Effector memory CD4-positive, alpha-beta T cell (primary cell): ENCODE measurements around the gene SMPD2.
A peak's percentile ranks its signal among the peaks of the same experiment; 100 is the strongest.

Source experiments
- DNase-seq, 3 donors: peaks; one replicate each; pipeline ENCODE4 v3.0.0-alpha.2; 2020
- H3K27ac ChIP-seq: 2 replicates; pipeline ENCODE4 v1.7.0; 2013; ENCODE audit warnings: mild to moderate bottlenecking, low read length, moderate library complexity; ENCODE audit not compliant: insufficient read depth, poor library complexity, severe bottlenecking
- H3K27me3 ChIP-seq: replicated peaks from 2 replicates; pipeline ENCODE4 v1.7.0; 2013; ENCODE audit warnings: mild to moderate bottlenecking, low read length; ENCODE audit not compliant: insufficient read depth, control insufficient read depth, poor library complexity, severe bottlenecking
- H3K36me3 ChIP-seq: 2 replicates; pipeline ENCODE4 v1.7.0; 2013; ENCODE audit warnings: mild to moderate bottlenecking, low read length, moderate library complexity; ENCODE audit not compliant: control insufficient read depth, insufficient read depth
- H3K4me1 ChIP-seq: 2 replicates; pipeline ENCODE4 v1.7.0; 2013; ENCODE audit warnings: low read length, mild to moderate bottlenecking; ENCODE audit not compliant: control insufficient read depth, insufficient read depth, poor library complexity, severe bottlenecking
- H3K4me3 ChIP-seq: 2 replicates; pipeline ENCODE4 v1.7.0; 2013; ENCODE audit warnings: low read length, low read depth, mild to moderate bottlenecking; ENCODE audit not compliant: insufficient read depth, poor library complexity, severe bottlenecking
- H3K9me3 ChIP-seq: 2 replicates; pipeline ENCODE4 v1.7.0; 2013; ENCODE audit warnings: mild to moderate bottlenecking, low read length, moderate library complexity; ENCODE audit not compliant: control insufficient read depth

SMPD2 gene

DNA sequence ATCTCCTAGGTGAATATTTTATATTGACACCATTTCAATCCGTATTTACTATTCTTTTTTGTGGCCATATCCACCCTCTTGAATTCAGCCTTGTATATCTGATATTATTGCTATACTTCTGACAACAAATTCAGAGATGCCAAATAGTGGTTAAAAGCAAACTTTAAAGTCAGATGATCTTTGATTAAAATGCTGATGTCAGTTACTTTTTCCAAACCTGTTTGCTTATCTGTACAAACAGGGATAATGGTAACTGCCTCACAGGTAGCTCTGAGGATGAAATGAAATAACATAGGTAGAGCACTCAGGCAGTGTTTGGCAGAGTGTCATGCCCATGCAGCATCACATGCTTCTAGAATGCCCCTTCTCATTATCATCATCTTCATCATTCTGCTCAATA is 19.3 kb upstream of the SMPD2 start:
- no peak overlapping the region for H3K4me3 ChIP-seq
- no peaks in the 10 kb centered on the region for H3K4me1 ChIP-seq
- H3K36me3 ChIP-seq = no peaks in the 10 kb centered on the region
- no peaks in the 10 kb centered on the region for H3K27me3 ChIP-seq
- DNase-seq = no peak
- H3K27ac ChIP-seq = no peak overlapping the region
- H3K9me3 ChIP-seq = no peaks in the 10 kb centered on the region

DNA sequence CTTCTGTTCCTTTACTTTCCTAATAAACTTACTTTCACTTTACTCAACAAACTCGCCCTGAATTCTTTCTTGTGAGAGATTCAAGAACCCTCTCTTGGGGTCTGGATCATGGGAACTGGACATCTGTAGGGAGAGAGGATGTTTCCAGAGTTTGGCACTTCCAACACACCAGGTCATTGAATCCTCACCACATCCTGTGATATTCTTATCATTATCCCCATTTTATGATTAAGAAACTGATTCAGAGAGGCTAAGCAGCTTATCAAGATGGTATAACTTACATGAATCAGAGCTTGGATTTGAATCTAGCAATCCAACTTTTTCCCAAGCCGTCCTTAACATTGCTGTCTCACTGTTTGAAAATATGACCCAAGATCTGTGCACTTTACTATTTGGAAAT is 15.6 kb upstream of the SMPD2 start:
- no peak for DNase-seq
- H3K4me1 ChIP-seq = no peaks in the 10 kb centered on the region
- H3K4me3 ChIP-seq = no peak overlapping the region
- no peaks in the 10 kb centered on the region for H3K9me3 ChIP-seq
- H3K27ac ChIP-seq = no peak overlapping the region
- H3K36me3 ChIP-seq = no peaks in the 10 kb centered on the region
- no peaks in the 10 kb centered on the region for H3K27me3 ChIP-seq

DNA sequence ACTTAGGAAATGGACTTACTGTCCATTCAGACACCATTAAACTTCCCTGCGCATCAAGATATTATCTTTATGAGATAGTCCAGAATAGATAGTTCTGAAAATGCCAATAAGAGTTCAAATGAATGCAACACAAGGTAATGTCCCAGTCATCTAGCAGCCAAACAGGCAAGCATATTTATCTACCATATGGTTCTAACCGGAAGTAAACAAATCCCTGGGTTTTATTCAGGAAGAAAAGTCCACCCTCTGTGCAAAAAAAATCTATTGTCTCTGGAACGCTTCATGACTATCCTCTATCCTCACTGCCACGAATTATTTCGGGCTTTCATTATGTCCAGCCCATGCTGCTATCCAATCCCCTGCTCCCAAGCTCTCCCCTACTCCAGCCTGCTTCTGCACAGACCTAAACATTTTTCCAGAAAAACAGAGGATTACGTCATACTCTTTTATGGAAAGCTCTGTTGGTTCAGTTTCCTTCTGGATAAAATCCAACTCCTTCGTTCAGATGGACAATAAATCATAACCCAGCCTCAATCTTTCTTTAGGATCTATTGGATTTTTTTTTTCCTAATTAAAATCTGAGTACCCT is 11.5 kb upstream of the SMPD2 start:
- no peaks in the 10 kb centered on the region for H3K9me3 ChIP-seq
- no peak overlapping the region for H3K4me3 ChIP-seq
- H3K36me3 ChIP-seq = no peaks in the 10 kb centered on the region
- no peaks in the 10 kb centered on the region for H3K27me3 ChIP-seq
- DNase-seq = no peak
- no peaks in the 10 kb centered on the region for H3K4me1 ChIP-seq
- no peak overlapping the region for H3K27ac ChIP-seq

DNA sequence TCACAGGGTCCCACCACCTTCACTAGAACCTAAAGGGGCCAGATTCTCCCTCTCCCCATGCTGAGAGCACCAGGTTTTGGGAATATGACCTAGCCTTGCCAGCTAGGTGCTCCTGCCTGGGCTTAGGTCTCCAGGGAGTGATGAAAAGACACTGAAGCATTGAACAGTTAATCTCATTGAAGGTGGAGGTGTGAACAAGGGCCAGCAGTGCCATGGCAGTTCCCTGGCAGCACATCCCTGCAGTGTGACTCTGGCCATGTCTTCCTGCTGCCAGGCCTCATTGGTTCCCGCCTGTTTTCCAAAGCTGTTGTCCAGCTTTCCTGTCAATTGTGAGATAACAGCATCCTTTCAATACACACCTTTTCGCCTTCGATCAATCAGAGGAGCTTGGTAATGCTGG is 11.0 kb upstream of the SMPD2 start:
- H3K27ac ChIP-seq = no peak overlapping the region
- DNase-seq = no peak
- H3K9me3 ChIP-seq = no peaks in the 10 kb centered on the region
- no peaks in the 10 kb centered on the region for H3K4me1 ChIP-seq
- no peaks in the 10 kb centered on the region for H3K27me3 ChIP-seq
- no peak overlapping the region for H3K4me3 ChIP-seq
- no peaks in the 10 kb centered on the region for H3K36me3 ChIP-seq

DNA sequence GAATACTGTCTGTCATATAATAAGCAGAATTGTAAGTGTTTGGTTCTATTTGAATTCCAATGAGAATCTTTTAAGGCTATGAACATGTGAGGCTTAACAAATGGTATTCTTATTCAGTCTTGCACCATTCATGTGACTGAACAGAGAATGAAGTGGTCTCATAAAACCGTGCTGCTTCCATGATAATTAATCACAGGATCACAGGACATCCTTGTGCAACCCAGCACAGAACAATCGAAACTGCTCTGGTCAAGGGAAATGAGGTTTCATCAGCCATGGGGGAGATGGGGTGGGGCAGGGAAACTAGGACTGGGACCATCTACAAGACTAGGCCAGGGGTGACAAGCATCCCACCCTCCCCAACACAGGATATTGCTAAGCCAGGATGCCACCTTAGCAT is 6.1 kb upstream of the SMPD2 start:
- Histone ChIP-seq H3K4me3 (no peak overlapping the region), H3K9me3 (no peaks in the 10 kb centered on the region), H3K27ac (no peak overlapping the region), H3K36me3 (no peaks in the 10 kb centered on the region), H3K27me3 (no peaks in the 10 kb centered on the region), H3K4me1 (no peaks in the 10 kb centered on the region)
- DNase-seq = no peak

DNA sequence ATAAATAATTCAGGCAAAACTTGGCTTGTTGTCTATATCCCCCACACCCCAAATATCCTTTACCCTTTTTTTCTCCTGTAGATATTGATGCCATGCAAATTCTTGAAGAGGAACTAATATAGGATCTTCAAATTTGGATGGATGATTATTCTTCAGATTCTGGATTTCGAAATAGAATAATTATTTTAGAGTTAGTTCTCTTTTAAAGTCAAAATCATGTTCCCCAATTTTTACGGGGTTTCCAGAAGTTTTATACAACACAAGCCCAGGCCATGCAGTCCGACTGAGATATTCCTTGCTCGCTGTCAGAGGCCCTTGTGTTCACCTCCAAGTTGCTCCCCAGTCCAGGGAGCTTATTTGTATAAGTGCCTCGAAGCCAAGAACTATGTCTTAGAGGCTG is 4.5 kb upstream of the SMPD2 start:
- DNase-seq = no peak
- no peaks in the 10 kb centered on the region for H3K27me3 ChIP-seq
- H3K36me3 ChIP-seq = no peaks in the 10 kb centered on the region
- H3K27ac ChIP-seq = no peak overlapping the region
- no peak overlapping the region for H3K4me3 ChIP-seq
- no peaks in the 10 kb centered on the region for H3K9me3 ChIP-seq
- peaks cover 6% of the 10 kb centered on the region for H3K4me1 ChIP-seq

DNA sequence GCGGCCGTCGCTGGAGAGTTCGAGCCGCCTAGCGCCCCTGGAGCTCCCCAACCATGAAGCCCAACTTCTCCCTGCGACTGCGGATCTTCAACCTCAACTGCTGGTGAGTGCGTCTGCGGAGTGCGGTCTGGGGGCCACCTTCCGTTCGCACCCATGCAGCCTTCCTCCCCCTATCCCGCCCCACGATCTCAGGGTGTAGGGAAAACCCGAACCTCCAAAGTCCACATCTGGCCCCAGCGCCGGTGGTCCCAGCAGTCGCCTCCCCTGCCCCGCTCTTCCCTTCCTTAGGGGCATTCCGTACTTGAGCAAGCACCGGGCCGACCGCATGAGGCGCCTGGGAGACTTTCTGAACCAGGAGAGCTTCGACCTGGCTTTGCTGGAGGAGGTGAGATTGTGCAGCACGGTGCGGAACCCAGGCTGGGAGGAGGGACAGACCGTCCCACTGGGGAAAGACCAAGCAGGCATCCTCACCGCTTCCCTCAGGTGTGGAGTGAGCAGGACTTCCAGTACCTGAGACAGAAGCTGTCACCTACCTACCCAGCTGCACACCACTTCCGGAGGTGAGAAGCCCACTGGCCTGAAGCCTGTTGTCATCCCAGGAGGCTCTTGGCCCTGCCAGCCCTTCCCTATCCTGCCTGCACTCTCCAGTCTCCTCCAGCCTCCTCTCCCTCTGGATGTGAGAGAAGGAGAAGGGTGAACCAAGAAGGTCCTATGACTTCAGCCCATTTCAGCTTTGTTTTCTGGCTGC is 719 bp downstream of the SMPD2 start:
- Histone ChIP-seq H3K27me3 (no peaks in the 10 kb centered on the region), H3K36me3 (peaks cover 23% of the 10 kb centered on the region), H3K4me1 (peaks cover 14% of the 10 kb centered on the region), H3K9me3 (no peaks in the 10 kb centered on the region), H3K4me3 (peak overlapping the region; percentile 73), H3K27ac (peak overlapping the region; percentile 94)
- peak; percentile 44 to 48 (median 44) for DNase-seq

DNA sequence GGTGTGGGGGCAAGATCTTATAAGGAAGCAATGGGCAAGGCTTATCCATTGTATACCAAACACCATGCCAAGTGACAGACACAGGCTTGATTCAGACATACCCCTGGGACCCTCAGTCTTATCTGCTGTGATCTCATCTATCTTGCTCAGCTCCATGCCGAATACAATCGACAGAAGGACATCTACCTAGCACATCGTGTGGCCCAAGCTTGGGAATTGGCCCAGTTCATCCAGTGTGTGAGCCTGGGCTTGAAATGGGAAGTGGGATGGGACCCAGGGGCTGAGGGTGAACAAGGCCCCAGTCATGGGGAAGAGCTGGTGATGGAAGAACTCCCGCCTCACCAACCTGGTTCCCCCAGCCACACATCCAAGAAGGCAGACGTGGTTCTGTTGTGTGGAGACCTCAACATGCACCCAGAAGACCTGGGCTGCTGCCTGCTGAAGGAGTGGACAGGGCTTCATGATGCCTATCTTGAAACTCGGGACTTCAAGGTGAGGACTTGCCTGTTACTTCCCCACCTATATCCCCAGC is 1.9 kb downstream of the SMPD2 start:
- H3K36me3 ChIP-seq = peaks cover 25% of the 10 kb centered on the region
- no peak for DNase-seq
- no peak overlapping the region for H3K4me3 ChIP-seq
- no peaks in the 10 kb centered on the region for H3K9me3 ChIP-seq
- peaks cover 14% of the 10 kb centered on the region for H3K4me1 ChIP-seq
- H3K27ac ChIP-seq = no peak overlapping the region
- H3K27me3 ChIP-seq = no peaks in the 10 kb centered on the region

DNA sequence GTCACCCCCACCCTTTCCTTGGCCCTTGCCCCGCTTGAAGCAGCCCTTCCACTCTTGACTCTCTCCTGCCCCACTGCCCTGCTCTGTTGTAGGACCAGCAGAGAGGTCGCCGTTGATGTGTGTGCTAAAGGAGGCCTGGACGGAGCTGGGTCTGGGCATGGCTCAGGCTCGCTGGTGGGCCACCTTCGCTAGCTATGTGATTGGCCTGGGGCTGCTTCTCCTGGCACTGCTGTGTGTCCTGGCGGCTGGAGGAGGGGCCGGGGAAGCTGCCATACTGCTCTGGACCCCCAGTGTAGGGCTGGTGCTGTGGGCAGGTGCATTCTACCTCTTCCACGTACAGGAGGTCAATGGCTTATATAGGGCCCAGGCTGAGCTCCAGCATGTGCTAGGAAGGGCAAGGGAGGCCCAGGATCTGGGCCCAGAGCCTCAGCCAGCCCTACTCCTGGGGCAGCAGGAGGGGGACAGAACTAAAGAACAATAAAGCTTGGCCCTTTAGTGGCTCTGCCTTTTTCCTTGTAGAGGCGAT is 3.0 kb downstream of the SMPD2 start:
- peak overlapping the region; percentile 23 for H3K27ac ChIP-seq
- no peaks in the 10 kb centered on the region for H3K27me3 ChIP-seq
- peaks cover 14% of the 10 kb centered on the region for H3K4me1 ChIP-seq
- H3K36me3 ChIP-seq = peaks cover 25% of the 10 kb centered on the region
- H3K4me3 ChIP-seq = no peak overlapping the region
- DNase-seq = no peak
- H3K9me3 ChIP-seq = no peaks in the 10 kb centered on the region

DNA sequence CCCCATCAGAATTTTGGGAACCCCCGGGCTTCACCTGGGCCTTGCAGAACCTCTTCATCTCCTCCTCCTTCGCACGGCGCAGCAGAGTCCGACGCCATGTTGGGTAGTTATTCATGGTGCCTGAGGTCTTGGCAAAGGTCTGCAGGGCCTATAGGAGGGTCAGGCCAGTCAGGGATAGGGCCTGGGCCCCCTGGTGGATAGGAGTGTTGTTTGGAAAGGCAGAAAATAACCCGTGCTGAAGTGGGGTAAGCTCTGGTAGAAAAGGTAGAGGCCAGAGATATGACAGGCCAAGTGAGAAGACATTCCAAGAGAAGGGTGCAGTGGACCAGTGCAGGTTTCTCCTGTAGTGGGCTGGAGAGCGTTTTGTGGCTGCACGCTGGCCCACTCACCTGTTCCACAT is 4.9 kb downstream of the SMPD2 start:
- no peaks in the 10 kb centered on the region for H3K9me3 ChIP-seq
- no peaks in the 10 kb centered on the region for H3K27me3 ChIP-seq
- H3K4me1 ChIP-seq = peaks cover 20% of the 10 kb centered on the region
- no peak overlapping the region for H3K4me3 ChIP-seq
- DNase-seq = no peak
- H3K27ac ChIP-seq = no peak overlapping the region
- peaks cover 25% of the 10 kb centered on the region for H3K36me3 ChIP-seq
